Measurements from ENCODE around the gene MCU.

The MCU gene

DNA sequence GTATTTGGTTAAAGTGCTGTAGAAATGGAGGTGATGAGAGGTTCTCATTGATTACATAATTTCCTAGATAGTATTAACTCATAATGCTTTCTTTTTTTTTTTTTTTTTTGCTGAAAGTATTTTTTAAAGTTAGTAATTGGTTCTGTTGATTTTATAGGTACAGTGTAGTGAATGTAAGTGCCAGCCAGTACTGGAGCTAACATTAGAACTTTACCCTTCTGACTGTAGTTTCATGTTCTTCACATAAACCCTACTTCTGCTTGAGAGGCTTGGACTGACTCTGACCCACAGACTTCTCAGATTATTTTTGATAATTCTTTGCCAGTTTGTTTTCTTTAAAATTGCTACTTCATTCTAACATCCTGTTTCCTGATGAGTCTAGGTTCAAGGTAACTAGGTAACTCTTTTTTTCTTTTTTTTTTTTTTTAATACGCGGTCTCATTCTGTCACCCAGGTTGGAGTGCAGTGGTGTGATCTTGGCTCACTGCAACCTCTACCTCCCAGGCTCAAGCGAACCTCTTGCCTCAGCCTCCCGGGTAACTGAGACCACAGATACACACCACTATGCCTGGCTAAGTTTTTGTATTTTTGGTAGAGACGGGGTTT lies 109.4 kb downstream of the MCU start:
- FAIRE-seq (no peak), DNase-seq (ENCODE audit: low spot score) (no peak)

DNA sequence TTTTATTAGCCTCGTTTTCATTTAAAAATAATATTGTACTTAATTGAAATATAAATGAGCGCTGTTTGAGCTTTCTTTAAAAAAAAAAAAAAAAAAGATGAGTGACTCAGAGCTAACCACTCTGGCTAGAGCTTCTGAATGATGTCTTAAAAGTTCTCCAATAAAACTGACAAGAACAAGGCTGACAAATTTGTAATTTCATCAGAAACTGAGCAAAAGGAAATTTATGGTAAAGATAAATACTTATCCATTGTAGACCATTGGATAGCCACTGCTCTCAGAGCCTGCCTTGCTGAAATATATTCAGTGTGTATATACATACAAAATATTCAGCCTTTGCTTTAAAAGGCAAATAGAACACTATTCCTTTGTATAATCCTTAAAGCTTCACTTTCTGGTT lies 110.4 kb downstream of the MCU start:
- DNase-seq (ENCODE audit: low spot score) (peak; percentile 21), FAIRE-seq (no peak)

DNA sequence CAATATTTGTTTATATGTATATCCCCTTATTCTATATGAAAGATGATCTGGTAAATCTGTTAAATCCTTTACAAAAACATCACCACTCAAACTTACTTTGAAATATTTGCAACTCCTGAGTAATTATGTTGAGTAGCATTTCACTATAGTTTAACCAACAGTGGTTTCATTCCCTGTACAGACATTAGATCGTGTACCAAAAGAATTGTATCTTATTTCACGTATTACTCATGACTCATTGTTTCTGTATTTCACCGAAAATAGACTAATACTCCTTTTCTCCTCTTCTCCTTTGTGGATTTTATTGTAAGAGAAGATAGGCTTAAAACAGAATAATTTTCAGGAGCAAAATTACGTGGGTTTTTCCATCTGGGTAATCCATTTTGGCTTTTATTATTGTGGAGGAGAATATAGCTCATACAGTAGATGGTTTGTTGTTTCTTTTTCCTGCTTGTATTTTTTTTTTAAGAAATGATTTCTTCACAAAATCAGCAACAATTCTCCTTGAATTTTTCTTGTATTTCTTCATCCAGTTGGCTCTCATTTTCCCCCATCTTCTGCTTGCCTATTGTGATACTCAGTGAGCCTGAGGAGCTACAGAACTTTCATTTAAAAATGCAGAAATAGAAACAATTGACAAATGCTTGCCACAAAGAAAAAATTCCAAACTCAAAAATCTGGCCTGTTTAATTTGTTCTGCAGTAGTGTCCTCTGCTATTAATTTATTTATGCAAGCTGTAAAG lies 111.0 kb downstream of the MCU start:
- FAIRE-seq = peak; percentile 97
- DNase-seq (ENCODE audit: low spot score) = peak; percentile 55

DNA sequence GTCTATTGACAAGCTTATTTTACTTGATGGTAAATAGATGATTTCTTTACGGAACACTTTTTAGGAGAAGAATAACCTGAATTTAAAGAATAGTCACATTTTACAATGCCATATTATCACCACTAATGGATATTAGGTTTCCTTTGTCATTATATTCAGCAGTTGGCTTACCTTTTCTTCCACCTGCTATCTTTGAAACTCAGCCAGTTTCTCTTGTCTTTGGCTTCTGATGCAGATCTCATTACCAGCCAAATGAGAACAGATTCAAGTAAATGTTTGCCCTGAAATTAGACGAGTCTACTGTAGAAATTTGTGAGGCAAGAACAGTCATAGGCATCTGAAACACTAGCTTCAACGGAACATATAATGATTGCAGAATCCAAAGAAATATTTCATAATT lies 116.1 kb downstream of the MCU start:
- DNase-seq (ENCODE audit: low spot score) = no peak

DNA sequence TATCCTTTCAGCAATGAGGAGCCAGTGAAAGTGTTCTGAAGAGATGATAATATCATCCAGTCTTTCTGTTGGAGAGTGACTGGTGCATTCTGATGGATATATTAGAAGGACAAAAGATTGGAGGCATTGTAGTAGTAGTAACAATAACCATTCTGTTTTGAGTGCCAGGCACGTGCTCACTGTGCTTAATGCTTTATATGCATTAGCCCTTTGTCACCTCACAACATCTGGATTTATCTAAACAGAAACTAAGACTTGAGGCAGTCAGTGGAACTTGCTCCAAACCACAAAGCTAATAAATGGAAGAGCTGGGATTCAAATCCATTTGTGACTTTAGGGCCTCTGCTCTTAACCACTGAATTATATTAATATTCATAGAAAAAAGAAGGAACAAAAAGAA lies 117.1 kb downstream of the MCU start:
- no peak for FAIRE-seq
- DNase-seq (ENCODE audit: low spot score) = no peak

More for the DNA sequence above, 116.1 kb downstream of the MCU start:
- FAIRE-seq = no peak

DNA sequence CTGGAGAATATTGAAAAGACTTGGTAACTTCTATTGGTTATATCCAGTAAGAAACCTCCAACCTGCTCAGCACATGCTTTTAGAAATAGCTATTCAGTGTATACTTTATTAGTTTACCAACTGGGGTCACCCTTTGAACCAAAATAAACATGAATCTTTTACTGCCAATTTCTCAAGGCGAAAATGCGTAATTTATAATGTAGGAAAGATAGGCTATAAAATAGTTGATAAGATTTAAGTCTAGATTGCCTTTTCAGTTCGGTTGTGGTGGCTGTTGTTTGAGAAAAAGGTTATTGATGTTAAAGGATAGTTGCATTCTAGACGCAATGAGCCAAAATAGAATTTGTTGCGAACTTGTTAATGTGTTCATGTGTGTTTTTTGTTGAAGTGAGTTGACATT lies 119.0 kb downstream of the MCU start:
- no peak for FAIRE-seq
- DNase-seq (ENCODE audit: low spot score) = no peak

DNA sequence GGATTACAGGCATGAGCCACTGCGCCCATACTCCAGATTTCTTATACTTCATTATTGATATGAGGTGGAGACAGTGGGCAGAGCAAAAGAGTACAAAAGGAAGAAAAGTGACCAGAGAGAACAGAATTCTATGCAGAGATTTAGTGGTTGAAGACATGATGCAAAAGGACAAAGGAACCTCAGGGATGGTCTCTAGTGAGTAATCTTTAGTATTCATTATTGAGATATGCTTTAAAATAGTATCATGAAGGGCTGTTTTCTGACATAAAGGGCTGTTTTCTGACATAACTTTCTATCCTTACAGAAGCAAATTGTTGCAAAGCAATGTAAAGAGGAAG lies 120.4 kb downstream of the MCU start:
- no peak for FAIRE-seq
- DNase-seq (ENCODE audit: low spot score) = no peak

GRCh38 chr10:72812753-72813430 lies 120.9 kb downstream of the MCU start:
- peak; percentile 99 for FAIRE-seq

GRCh38 chr10:72814099-72814790 lies 122.3 kb downstream of the MCU start:
- DNase-seq (ENCODE audit: low spot score) (no peak), FAIRE-seq (no peak)

More at GRCh38 chr10:72812753-72813430, 120.9 kb downstream of the MCU start:
- peak; percentile 89 for DNase-seq (ENCODE audit: low spot score)

GRCh38 chr10:72816565-72816964 lies 124.6 kb downstream of the MCU start:
- DNase-seq (ENCODE audit: low spot score) = no peak
- FAIRE-seq = no peak

GRCh38 chr10:72818076-72818475 lies 126.1 kb downstream of the MCU start:
- no peak for FAIRE-seq
- DNase-seq (ENCODE audit: low spot score) = no peak

- DNase-seq (ENCODE audit: low spot score) = no peak
- no peak for FAIRE-seq
Measured at GRCh38 chr10:72819053-72819452, 127.1 kb downstream of the MCU start.

- DNase-seq (ENCODE audit: low spot score) = no peak
- FAIRE-seq = no peak
Measured at GRCh38 chr10:72821606-72822005, 129.7 kb downstream of the MCU start.

DNA sequence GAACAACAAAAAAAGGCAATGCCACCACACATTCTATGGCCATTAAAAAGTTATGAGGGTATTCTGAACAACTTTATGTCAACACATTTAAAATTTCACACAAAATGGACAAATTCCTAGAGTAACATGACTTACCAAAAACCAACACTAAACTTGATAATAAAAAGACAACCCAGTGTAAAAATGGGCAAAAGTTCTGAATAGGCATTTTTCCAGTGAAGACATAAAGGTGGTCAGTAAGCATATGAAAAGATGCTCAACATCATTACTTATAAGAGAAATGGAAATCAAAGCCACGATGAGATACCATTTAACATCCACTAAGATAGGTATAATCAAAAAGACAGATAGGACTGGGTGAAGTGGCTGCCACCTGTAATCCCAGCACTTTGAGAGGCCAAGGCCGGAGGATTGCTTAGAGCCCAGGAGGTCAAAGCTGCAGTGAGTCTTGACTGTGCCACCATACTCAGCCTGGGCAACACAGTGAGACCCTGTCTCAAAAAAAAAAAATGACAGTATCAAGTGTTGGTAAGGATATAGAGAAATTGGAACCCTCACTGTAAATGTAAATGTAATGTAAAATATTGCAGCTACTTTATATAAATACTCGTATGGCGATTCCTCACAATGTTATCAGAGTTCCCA lies 130.5 kb downstream of the MCU start:
- no peak for DNase-seq (ENCODE audit: low spot score)
- FAIRE-seq = no peak

DNA sequence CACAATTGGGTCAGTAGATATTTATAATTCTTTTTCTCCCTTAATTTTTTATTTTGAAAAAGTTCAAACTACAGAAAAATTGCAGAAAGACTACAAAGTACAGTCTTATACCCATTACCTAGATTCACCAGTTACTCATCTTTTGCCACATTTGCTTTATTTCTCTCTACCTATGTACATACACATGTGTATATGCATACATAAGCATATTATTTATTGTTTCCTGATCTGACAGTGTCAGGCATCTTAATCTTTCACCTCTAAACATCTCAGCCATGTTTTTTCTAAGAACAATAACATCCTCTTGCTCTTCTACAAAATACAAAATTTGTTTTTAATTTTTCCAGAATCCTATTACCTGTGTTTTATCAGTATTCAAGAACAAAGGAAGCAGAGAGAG lies 133.2 kb downstream of the MCU start:
- no peak for DNase-seq (ENCODE audit: low spot score)
- FAIRE-seq = no peak

- DNase-seq (ENCODE audit: low spot score) = no peak
- FAIRE-seq = peak; percentile 28
Measured at GRCh38 chr10:72826346-72826745, 134.4 kb downstream of the MCU start.

DNA sequence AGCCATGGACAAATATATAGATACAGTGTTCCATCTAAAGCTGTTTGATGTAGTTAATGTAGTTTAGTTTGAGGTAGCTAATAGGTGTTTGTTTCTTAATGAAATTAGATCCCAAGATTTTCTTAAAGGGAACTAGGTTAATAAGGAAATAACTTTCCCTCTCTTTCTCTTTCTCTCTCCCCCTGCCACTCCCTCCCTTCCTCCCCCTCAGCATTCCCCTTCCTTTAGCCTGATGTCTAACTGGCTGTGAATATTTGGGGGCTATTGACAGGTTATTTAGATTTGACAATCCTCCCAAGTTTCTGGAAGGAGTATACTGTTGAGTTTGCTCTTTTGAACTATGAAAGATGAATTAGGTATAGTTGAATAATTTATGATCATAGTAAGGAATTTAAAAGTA lies 136.4 kb downstream of the MCU start:
- no peak for DNase-seq (ENCODE audit: low spot score)
- FAIRE-seq = no peak

DNA sequence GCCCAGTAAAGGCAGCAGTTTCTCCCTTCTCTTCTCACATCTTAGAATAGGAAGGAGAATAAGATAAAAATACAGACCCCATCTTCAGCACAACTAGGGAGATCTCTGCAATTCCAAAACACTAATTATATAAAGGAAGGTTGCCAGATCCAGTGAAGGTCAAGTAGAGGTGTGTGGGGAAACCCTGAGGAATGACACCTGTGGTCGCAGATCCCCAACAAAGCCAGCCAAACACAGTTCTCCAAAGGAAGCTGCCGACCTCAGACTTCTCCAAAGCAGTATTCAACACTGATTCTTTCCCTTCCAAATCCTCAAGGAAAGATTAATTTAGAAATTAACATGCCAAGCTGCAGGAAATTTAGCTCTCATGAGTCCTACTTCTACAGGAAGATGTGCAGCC lies 138.7 kb downstream of the MCU start:
- DNase-seq (ENCODE audit: low spot score) (no peak), FAIRE-seq (no peak)

GRCh38 chr10:72831696-72832409 lies 139.9 kb downstream of the MCU start:
- FAIRE-seq (peak; percentile 4), DNase-seq (ENCODE audit: low spot score) (no peak)

DNA sequence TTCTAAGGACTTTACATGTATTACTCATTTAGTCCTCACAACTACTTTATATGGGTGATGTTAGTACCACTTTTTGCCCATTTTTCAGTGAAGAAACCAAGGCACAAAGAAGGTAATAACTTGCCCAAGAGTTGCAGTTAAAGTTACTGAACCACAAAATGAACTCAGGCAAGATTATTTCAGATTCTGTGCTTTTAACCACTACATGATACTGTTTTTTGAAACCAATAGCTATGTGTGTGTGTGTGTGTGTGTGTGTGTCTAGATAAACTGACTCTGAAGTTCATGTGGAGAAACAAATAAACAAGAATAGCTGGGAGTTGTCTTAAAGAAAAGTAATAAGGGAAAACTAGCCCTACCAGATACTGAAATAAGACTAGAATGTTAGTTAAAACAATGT lies 140.8 kb downstream of the MCU start:
- FAIRE-seq (peak; percentile 27), DNase-seq (ENCODE audit: low spot score) (no peak)
